IgD-negative memory B cell (primary cell): ENCODE measurements around the gene DAB1. TPM values are rescaled to one million over a fixed set of nuclear protein-coding genes. Genes with fewer than 3 reads are reported as not detected.

Experiments used
- H3K27ac Mint-ChIP-seq, 3 donors: one replicate each; pipeline ENCODE4 v1.8.0; 2020 to 2022; ENCODE audit warnings: mild to moderate bottlenecking in 3 of 3, mixed read lengths in 3 of 3, moderate library complexity in 1 of 3
- H3K27me3 Mint-ChIP-seq: one replicate; pipeline ENCODE4 v1.8.0; 2021; ENCODE audit warnings: mixed read lengths
- H3K36me3 Mint-ChIP-seq: one replicate; pipeline ENCODE4 v1.8.0; 2020; ENCODE audit warnings: mild to moderate bottlenecking, mixed read lengths
- H3K4me1 Mint-ChIP-seq, 3 donors: one replicate each; pipeline ENCODE4 v1.8.0; 2020 to 2022; ENCODE audit warnings: mixed read lengths in 3 of 3, mild to moderate bottlenecking in 1 of 3
- H3K4me3 Mint-ChIP-seq, 4 donors: one replicate each; pipeline ENCODE4 v1.8.0; 2020 to 2022; ENCODE audit warnings: mild to moderate bottlenecking in 4 of 4, mixed read lengths in 4 of 4, moderate library complexity in 3 of 4
- H3K9me3 Mint-ChIP-seq, 3 donors: one replicate each; pipeline ENCODE4 v1.8.0; 2020 to 2021; ENCODE audit warnings: mixed read lengths in 3 of 3, mild to moderate bottlenecking in 1 of 3
- polyA plus RNA-seq: library from polyadenylated mRNA; unstranded; fragments of 300-500 nt; fragmentation: Illumina TruSeq; gene quantifications from one replicate; pipeline ENCODE4 v1.2.3, GENCODE V29; 2021

Gene DAB1
- polyA plus RNA-seq, 1 donor from 2014 or later = 0.08 TPM

DNA sequence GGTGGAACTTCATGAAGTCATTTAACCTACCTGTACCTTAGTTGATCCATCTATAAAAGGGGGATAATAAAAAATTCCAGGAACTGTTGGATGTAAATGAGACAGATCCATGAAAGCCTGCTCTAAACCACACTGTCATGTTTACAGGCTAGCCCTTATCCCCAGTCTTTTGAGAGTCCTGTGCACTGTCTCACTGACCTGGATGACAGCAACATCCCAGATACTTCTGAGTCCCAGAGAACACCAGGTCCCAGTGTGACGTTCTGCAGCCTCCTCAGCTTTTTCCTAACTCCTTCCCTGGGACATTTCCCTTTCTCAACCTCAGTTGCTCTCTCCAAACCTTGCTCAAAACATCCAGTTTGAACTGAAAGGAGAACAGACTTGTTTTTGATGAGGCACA lies 292.6 kb downstream of the DAB1 start:
- H3K36me3 Mint-ChIP-seq = no peaks in the 10 kb centered on the region
- H3K9me3 Mint-ChIP-seq = peaks cover 0 to 3% (median 0%) of the 10 kb centered on the region in 3 donors
- H3K4me3 Mint-ChIP-seq = no peak overlapping the region
- no peak overlapping the region for H3K27ac Mint-ChIP-seq
- H3K4me1 Mint-ChIP-seq = no peaks in the 10 kb centered on the region
- peaks cover 5% of the 10 kb centered on the region for H3K27me3 Mint-ChIP-seq

DNA sequence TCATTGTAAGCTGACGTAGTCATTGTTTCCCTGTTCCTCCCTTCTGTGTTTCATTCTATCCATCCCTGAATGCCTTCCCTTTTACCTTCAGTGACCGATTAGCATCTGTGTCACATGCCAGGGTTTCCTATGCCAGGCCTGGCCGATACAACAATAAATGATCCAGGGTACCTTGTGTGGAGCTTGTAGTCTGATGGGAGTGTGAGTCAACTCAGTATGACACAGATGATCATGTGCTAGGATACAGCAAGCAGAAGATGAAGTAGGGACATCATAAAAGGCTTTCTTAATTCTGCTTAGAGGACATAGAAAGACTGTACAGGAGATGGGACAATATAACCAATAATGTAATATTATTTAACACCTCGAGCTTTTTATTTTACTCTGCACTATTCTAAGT lies 294.0 kb downstream of the DAB1 start:
- Mint-ChIP-seq H3K36me3 (no peaks in the 10 kb centered on the region), H3K27ac (no peak overlapping the region), H3K4me1 (no peaks in the 10 kb centered on the region), H3K27me3 (peaks cover 6% of the 10 kb centered on the region), H3K9me3 (peaks cover 0 to 3% (median 0%) of the 10 kb centered on the region in 3 donors), H3K4me3 (no peak overlapping the region)

DNA sequence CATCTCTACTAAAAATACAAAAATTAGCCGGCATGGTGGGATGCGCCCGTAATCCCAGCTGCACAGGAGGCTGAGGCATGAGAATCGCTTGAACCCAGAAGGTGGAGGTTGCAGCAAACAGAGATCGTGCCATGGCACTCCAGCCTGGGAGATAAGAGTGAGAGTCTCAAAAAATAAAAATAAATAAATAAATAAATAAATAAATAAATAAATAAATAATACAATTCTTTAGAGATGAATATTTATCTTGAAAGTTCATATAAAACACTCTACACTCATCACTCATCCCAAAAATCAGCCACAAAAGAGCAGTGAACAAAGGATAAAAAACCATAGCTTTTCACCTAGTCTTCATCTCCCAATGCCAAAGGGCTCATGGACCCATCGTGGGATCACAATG lies 295.9 kb downstream of the DAB1 start:
- H3K36me3 Mint-ChIP-seq = no peaks in the 10 kb centered on the region
- H3K27me3 Mint-ChIP-seq = peaks cover 2% of the 10 kb centered on the region
- no peak overlapping the region for H3K4me3 Mint-ChIP-seq
- H3K4me1 Mint-ChIP-seq = no peaks in the 10 kb centered on the region
- H3K9me3 Mint-ChIP-seq = peaks cover 0 to 3% (median 0%) of the 10 kb centered on the region in 3 donors
- no peak overlapping the region for H3K27ac Mint-ChIP-seq

DNA sequence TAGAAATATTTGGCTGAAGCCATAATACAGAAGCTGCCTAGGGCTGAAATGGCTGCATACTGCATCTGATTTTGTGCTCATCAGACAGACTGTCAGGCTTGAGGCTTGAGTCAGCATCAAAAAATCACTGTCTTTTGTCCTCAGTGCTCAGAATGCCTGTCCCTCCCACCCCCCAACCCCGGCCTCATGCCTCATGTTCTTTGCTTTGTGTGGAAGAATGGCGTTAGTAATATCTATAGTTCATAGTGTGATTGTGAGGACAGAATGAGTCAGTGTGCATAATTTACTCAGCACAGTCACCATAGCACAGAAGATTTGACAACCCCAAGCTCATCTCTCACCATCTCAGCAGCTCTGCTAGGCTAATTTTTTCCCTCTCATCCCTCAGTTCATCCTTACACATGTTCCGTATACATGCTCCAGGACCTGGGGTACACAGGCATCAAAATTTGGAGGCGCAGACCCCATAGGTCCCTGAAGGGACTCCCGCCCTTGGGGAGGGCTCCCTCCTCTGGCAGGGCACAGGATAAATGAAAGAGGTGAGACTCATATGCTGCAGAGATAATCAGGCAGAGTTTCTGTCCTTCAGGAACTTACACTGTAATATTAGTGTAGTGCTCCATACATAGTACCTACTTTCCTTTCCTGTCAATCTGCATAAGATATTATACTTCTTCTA lies 299.0 kb downstream of the DAB1 start:
- Mint-ChIP-seq H3K27me3 (peaks cover 2% of the 10 kb centered on the region), H3K4me3 (no peak overlapping the region), H3K9me3 (peaks cover 0 to 7% (median 0%) of the 10 kb centered on the region in 3 donors), H3K4me1 (no peaks in the 10 kb centered on the region), H3K27ac (no peak overlapping the region), H3K36me3 (no peaks in the 10 kb centered on the region)

DNA sequence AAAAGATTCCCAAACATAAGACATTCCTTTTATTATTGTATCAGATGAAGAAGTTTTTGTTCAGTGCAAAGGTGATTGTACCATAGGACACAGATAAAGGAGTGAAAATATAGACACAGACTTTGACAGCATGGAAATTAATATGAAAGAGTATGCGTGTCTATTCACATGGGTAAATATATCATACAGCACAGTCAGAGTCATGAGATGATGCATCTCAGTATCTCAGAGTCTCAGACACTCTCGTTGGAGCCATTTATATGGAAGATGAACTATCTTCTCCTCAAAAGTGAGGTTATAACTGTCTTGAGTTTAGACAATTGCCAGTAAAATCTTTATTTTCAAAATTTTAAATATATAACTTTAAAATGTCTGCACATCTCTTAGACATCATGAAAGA lies 299.7 kb downstream of the DAB1 start:
- Mint-ChIP-seq H3K9me3 (peaks cover 0 to 7% (median 0%) of the 10 kb centered on the region in 3 donors), H3K36me3 (no peaks in the 10 kb centered on the region), H3K4me3 (no peak overlapping the region), H3K27me3 (peaks cover 2% of the 10 kb centered on the region), H3K4me1 (no peaks in the 10 kb centered on the region), H3K27ac (no peak overlapping the region)

DNA sequence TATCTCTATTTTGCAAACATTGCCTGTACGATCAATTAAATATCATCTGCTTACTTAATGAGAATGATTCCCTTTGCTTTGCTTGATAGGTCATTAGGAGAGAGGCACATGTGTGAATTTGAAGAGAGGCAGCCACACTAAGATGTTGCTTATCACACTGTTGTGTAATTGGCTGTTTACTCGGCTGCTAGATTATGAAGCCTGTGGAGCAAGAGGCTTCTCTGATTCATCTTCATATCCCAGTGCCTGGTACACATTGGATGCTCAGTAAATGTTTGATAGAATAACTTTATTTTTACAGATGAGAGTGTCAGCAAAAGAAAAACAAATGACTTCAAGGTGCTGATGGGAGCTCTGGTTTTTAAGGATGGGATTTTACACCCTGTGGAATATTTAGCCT lies 301.8 kb downstream of the DAB1 start:
- Mint-ChIP-seq H3K27ac (no peak overlapping the region), H3K4me3 (no peak overlapping the region), H3K4me1 (no peaks in the 10 kb centered on the region), H3K9me3 (peaks cover 0 to 7% (median 0%) of the 10 kb centered on the region in 3 donors), H3K27me3 (peaks cover 2% of the 10 kb centered on the region), H3K36me3 (no peaks in the 10 kb centered on the region)

DNA sequence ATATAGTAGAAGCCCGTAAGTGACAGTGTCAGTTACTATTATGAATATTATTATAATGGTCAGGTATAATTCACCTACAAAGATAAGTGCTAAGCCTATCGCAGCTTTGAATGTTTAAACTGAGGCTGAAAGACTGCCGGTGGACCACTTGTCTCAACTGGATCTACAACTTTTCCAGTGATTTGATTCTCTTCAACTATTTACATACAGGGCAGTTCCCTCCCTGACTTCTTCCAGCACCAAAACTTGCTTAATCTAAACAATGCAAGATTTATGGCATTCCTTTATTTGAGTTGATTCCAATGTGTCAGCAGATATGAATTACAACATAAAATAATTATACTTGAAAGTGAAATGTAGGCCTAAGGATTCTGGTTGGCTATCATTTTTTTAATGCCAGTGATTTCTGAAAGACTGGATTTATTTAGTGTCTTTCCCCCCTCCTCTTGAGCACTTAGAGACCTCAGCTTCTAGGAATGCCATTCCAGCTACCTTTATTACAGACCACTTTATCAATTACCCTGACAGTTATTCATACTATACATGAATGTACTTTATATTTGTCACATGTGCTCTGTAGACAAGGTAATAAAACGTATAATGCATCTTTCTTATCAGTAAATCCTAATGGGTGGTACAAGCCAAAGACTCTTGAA lies 304.8 kb downstream of the DAB1 start:
- H3K4me1 Mint-ChIP-seq = no peaks in the 10 kb centered on the region
- no peaks in the 10 kb centered on the region for H3K36me3 Mint-ChIP-seq
- H3K27me3 Mint-ChIP-seq = no peaks in the 10 kb centered on the region
- H3K9me3 Mint-ChIP-seq = peaks cover 0 to 6% (median 0%) of the 10 kb centered on the region in 3 donors
- H3K27ac Mint-ChIP-seq = no peak overlapping the region
- no peak overlapping the region for H3K4me3 Mint-ChIP-seq

DNA sequence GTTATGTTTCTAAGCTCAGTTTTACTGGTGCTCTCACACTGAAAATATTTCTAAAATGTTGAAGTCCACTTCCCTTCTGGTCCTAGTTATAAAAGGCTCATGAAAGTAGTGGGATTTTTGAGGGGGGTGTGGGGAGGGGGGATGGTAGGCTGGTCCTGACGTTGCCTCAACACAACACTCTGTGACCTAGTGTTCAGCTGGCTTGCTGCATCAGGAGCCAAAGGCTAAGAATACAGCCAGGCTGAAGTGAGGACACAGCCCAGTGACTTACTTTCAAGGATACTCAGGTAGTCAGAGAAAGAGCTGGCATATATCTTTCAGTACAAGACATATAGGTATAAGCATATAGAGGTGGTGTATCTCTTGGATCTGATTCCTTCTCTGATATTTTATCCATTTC lies 306.1 kb downstream of the DAB1 start:
- H3K9me3 Mint-ChIP-seq = peaks cover 0 to 6% (median 0%) of the 10 kb centered on the region in 3 donors
- H3K4me3 Mint-ChIP-seq = no peak overlapping the region
- H3K27me3 Mint-ChIP-seq = no peaks in the 10 kb centered on the region
- H3K4me1 Mint-ChIP-seq = no peaks in the 10 kb centered on the region
- H3K27ac Mint-ChIP-seq = no peak overlapping the region
- no peaks in the 10 kb centered on the region for H3K36me3 Mint-ChIP-seq

DNA sequence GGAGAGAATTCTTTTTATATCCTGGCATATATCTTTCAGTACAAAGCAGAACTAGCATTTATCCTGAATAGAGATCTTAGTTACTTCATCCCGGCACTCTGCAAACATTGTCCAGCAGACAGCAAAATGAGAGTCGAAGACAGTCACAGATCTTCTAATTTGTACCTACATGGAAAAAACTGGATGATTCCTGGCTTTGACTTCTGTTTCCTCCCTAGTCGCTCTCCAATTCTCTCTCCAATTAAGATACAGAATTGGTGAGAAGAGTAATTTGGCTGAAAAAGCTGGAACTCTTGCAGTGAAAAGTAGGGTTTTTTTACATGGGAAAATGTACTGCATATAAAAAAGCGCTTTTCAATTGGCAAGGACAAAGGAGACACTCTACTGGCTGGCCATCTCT lies 307.0 kb downstream of the DAB1 start:
- Mint-ChIP-seq H3K27me3 (no peaks in the 10 kb centered on the region), H3K4me3 (no peak overlapping the region), H3K9me3 (peaks cover 0 to 6% (median 0%) of the 10 kb centered on the region in 3 donors), H3K4me1 (no peaks in the 10 kb centered on the region), H3K36me3 (no peaks in the 10 kb centered on the region), H3K27ac (no peak overlapping the region)

DNA sequence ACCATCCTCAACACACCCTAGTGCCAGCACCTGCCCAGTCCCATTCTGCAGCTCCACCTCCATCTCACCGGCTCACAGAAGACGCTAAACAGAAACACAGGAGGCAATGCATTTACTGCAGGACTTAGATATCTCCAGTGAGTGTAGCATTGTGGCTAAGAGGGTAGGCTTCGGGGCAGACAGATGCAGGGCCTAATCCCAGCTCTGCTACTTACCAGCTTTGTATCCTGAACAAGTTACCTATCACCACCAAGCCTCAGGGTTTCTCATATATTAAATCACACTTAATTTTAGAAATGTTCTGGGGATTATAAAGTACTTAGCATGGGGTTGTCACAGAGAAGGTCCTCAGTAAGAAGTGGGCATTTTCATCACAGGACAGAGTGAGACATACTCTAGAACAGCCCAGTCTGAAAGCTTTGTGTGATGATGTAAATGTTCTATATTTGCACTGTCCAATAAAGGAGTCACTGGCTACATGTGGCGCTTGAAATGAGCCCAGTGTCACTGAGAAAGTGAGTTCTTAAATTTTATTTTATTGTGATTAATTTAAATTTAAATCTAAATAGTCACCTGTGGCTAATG lies 308.7 kb downstream of the DAB1 start:
- H3K4me1 Mint-ChIP-seq = no peaks in the 10 kb centered on the region
- peaks cover 1% of the 10 kb centered on the region for H3K27me3 Mint-ChIP-seq

DNA sequence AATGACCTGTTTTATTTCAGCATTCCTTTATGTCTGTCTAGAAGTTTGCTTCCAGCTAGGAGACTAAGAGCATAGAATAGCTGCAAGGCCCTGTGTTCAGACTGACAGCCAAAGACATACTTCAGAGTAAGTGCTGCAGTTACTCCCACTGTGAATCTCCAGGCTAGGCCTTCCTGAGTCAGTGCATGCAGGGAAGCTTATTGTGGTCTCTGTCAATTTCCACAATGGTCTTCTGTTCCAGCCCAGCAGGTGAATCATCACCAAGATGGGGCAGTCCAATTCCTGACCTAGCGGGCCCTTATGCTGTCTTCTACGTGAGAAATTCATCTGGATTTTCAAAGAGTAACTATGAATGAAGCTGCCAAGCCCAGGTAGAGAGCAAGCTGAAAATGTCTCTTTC lies 311.7 kb downstream of the DAB1 start:
- Mint-ChIP-seq H3K27ac (no peak overlapping the region), H3K4me3 (no peak overlapping the region), H3K36me3 (no peaks in the 10 kb centered on the region), H3K9me3 (peaks cover 0 to 2% (median 0%) of the 10 kb centered on the region in 3 donors), H3K27me3 (peaks cover 3% of the 10 kb centered on the region), H3K4me1 (no peaks in the 10 kb centered on the region)

More for the DNA sequence above, 308.7 kb downstream of the DAB1 start:
- Mint-ChIP-seq H3K36me3 (no peaks in the 10 kb centered on the region), H3K9me3 (peaks cover 0 to 2% (median 0%) of the 10 kb centered on the region in 3 donors), H3K27ac (no peak overlapping the region), H3K4me3 (no peak overlapping the region)

DNA sequence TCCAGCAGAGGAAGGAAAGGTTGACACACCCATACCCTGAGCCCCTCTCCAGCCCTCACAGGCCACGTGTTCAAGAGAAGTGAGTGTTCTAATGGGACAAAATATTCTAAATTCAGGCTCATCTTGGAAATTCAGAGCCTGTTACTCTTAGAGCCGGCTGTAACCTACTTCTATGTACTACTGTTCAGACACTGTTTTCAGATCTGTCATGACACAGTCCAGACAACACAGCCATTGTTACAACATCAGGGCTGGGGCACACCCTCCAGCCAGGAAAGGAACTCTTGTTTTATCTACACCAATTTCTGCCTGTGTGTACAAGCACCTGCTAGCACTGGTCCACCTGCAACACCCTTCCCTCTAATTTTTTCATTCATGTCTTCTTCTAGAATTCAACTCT lies 312.7 kb downstream of the DAB1 start:
- peaks cover 3% of the 10 kb centered on the region for H3K27me3 Mint-ChIP-seq
- no peaks in the 10 kb centered on the region for H3K4me1 Mint-ChIP-seq
- no peak overlapping the region for H3K4me3 Mint-ChIP-seq
- H3K27ac Mint-ChIP-seq = no peak overlapping the region
- no peaks in the 10 kb centered on the region for H3K36me3 Mint-ChIP-seq
- H3K9me3 Mint-ChIP-seq = peaks cover 0 to 2% (median 0%) of the 10 kb centered on the region in 3 donors

DNA sequence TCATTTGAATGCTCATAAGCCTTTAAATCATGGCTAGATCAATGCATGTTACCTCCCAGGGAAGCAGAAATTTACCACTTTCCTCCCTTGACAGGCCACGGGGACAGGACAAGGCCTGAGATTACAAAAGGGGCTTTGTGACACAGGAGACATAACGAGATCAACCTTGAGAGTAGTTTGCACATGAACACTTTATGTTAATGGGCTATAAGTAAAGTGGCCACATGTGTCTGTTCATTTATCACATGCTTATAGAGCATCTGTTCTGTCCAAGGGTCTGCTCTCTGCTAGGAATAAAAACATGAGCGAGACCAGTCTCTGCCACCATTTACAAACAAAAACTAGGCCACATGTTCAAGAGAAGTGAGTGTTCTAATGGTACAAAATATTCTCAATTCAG lies 314.0 kb downstream of the DAB1 start:
- no peaks in the 10 kb centered on the region for H3K36me3 Mint-ChIP-seq
- H3K27me3 Mint-ChIP-seq = peaks cover 3% of the 10 kb centered on the region
- H3K4me1 Mint-ChIP-seq = no peaks in the 10 kb centered on the region
- no peak overlapping the region for H3K4me3 Mint-ChIP-seq
- H3K27ac Mint-ChIP-seq = no peak overlapping the region
- no peaks in the 10 kb centered on the region for H3K9me3 Mint-ChIP-seq

DNA sequence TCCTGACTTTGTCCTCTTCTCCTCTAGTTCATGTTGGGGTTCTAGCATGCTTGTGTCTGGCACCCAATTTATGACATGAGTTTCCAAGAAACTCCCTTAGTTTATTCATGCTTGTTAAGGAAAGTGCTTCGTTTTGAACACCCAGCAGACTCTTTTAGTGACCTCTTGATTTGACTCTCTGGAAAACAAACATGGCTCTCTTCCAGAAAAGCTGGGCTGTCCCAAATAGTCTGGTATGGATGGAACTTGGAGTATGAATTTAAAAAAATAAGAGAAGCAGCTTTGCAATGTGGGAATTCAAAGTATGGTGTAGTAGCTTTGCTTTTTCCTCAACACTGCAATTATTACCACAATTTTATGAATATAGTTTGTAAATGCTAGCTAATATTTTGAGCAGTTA lies 314.6 kb downstream of the DAB1 start:
- Mint-ChIP-seq H3K36me3 (no peaks in the 10 kb centered on the region), H3K27ac (no peak overlapping the region), H3K27me3 (peaks cover 5% of the 10 kb centered on the region), H3K4me3 (no peak overlapping the region), H3K9me3 (no peaks in the 10 kb centered on the region), H3K4me1 (no peaks in the 10 kb centered on the region)

DNA sequence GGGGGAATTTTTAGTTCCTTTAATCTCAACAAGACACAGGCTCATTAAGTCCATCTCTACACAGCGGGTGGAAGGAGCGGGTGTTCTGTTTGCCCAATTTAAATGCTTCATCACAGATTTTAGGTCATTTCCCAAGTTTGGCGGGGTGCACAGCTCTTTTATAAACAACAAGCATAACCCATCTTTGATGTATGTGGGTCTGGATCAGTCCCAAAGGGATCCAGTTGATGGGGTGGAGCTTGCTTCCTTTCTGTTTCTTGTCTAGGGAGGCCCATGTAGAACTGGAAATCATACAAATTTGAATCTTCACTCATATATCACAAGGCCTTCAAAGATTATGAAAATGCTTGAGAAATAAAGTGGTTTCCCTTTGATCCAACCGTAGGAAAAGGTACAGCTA lies 317.6 kb downstream of the DAB1 start:
- Mint-ChIP-seq H3K27me3 (peaks cover 7% of the 10 kb centered on the region), H3K4me1 (no peaks in the 10 kb centered on the region), H3K9me3 (no peaks in the 10 kb centered on the region), H3K36me3 (no peaks in the 10 kb centered on the region), H3K27ac (no peak overlapping the region), H3K4me3 (no peak overlapping the region)
